Activated effector memory CD4-positive, alpha-beta T cell treated with anti-CD3 and anti-CD28 coated beads, Interleukin-2, amount 50 U/mL, for 16 hours (primary cell): ENCODE measurements around the gene ATXN1.
"Not testable (repeated sequence)": the region's sequence is repeated elsewhere in the genome, so short reads cannot be mapped to it uniquely, and the experiment has no call there.

ENCODE experiments used
- DNase-seq: peaks from one replicate; pipeline ENCODE4 v3.0.0-alpha.2; 2020

The ATXN1 gene

DNA sequence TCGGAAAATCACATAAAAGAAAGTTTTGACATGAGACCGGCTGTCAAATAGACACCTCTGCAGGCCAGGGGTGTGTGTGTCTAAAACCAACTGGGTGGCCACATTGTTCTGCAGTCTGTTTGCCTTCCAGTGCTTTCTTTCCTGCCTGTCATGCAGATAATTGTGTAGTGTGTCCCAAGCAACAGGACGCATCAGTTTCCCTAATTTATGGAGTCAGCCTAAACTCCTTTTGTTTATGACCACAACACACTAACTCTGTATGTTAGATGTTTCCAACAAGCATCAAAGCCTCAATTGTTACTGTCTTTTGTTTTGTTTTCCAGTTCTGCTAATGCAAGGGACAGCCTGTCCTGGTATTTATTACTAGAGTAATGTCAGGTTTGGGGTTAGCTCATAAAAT lies 205.7 kb downstream of the ATXN1 start:
- no peak for DNase-seq

DNA sequence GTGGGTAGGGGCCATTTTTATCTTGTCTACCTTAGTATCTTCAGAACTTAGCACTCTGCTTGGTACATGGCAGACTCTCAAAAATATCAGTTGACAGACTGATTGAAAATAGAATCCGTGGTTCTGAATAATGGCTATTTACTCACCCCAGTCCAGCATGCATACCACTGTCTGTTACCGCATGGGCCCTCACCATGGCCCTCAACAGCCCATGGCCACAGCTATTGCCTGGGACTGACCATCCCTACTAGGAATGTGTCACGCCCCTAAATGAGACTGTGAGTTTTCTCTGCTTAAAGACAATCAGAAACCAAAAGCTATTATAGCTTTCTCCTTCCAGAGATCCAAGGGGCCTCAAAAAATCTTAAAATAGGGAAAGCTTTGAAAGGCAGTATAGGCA lies 207.7 kb downstream of the ATXN1 start:
- DNase-seq, result no peak

DNA sequence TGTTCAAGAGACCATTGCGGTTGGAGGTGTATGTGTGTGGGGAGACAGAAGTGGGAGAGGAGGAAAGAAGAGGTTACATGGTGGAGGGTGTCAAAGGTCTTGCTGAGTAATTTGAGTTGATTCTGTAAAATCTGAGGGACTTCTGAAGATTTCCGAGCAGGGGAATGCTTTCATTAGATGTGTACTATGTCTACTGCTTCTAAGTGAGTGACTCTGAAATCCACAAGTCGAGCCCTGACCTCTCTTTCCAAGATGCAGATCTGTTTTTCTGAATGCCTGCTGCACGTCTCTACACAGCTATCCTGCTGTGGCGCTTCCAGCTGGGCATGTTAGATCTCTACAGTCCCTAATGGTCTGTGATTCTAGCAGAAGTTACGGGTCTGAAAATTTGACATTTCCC lies 209.8 kb downstream of the ATXN1 start:
- no peak for DNase-seq

DNA sequence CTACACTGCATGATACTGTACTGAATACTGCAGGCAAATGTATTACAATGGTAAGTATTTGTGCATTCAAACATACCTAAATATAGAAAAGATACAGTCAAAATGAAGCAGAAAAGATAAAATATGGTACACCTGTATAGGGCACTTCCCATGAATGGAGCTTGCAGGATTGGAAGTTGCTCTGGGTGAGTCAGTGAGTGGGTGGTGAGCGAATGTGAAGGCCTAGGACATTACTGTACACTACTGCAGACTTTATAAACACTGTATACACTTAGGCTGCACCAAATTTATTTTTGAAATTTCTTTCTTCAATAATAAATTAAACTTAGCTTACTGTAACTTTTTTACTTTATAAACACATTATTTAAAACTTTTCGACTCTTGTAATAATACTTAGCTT lies 213.1 kb downstream of the ATXN1 start:
- DNase-seq, result no peak

DNA sequence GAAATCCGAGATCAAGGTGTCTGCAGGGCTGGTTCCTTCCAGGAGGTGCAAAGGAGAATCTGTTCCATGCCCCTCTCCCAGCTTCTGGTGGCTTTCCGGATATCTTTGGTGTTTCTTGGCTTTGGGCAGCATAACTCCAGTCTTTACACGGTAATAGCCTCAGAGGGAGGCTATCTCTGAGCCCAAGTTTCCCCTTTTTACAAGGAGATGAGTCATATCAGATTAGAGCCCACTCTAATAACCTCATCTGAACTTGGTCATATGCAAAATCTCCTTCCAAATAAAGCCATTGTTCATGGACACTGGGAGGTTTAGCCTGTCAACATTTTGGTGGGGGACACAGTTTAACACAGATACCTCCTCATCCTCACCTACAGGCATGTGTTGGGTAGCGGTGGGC lies 213.7 kb downstream of the ATXN1 start:
- no peak for DNase-seq

DNA sequence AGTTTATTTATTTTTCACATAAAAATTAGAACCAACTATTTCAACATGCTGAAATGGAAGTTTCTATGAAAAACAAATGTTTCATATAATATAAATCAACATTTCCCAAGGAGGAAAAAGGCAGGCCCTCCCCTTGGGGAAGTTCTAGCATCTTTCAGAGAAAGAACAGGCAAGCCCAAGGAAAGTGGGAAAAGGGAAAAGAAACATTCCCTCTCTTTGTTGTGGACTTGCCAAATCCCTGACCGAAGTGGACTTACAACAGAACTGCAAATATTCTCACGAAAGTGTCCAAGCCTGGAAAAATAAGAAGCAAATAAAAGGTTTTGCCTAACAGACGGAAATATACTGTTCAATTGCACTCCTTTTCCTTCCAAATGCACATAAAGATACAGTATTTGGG lies 214.4 kb downstream of the ATXN1 start:
- DNase-seq, result no peak

DNA sequence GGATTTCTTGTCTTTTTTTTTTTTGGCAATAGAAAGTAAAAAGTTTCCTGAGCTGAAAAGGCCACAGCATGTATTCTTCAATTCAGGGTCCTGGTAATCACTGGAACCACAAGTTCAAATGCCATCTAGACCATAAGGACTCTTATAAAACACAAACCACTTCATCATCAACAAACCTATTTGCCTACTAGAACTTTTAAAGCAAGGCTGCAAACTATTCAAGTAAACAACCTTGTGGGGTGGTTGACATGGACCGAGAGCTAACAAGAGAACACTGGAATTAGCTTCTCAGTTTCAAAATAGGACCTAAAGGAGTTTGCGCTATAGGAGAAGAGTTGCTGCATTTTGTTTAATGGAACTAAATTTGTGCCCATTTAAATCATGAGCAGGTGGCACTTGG lies 215.9 kb downstream of the ATXN1 start:
- DNase-seq, result no peak

DNA sequence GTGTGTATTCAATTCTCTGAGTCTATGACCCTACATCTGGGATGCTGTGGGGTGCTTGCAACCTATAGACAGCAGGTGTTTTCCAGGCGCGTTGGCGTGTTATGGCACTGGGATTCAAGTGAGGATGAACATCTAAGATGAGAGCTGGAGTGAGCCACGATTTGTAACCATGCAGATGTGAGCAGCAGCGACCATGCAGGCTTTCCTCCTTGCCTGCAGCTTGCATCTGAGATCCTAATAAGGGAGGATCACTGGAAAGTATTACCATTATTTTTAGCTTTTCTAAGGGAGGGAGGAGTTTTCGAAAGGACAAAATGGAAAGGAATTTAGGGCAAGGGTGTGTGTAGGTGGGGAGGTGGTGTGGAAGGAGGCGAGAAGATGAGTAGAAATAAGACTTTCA lies 216.7 kb downstream of the ATXN1 start:
- no peak for DNase-seq

DNA sequence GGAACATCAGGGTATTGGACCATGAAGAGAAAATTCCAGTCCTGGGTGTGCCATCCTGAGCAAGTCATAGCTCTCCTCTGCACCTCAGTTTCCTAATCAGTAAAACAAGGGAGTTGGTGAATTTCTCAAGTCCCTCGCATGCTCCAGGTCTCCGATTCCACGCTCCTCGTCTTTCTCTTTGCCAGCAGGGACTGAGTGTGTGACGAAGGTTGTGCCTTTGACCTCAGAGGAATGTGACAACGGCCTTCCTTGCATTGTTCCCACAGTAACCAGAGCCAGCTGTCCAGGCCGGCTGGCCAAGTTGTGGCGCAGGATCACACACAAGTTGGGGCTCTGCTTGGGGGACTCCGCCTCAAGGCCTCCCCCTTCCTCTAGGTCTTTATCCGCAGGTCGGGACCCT lies 217.3 kb downstream of the ATXN1 start:
- no peak for DNase-seq

DNA sequence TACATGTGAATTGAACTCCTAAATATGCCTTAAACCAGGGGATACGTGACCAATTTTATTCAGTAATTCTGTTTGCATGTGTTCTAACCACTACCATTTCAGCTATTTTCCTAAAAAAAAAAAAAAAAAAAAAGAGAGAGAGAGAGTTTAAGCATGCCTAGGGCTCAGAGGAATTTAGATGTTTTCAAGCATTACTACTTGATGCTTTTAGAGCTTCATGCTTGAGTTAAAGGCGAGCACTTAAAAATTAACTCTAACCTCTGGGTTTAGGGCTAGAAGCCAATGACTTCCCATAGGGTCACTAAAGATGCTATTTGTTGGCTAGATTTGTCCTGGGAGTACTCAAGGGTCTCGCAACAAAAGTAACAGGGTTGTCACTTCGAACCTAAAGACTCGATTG lies 217.7 kb downstream of the ATXN1 start:
- no peak for DNase-seq

DNA sequence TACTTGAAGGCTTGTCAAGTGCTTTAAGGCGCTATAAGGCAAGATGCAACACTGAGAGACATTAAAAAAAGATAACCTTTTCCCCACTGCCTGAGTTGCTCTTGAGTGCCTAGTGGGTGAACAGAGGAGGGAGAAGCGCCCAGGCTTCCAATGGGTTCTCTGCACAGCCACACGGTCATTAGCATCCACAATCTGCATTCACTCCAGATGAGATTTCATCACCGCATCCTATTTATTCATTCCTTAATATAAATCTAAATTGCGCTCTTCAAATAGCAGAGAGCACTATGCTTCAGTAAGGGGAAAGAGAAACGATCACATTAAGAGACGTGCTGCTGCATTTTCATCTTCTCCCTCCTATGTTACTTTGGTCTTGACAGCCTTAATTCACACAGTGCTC lies 219.2 kb downstream of the ATXN1 start:
- no peak for DNase-seq

DNA sequence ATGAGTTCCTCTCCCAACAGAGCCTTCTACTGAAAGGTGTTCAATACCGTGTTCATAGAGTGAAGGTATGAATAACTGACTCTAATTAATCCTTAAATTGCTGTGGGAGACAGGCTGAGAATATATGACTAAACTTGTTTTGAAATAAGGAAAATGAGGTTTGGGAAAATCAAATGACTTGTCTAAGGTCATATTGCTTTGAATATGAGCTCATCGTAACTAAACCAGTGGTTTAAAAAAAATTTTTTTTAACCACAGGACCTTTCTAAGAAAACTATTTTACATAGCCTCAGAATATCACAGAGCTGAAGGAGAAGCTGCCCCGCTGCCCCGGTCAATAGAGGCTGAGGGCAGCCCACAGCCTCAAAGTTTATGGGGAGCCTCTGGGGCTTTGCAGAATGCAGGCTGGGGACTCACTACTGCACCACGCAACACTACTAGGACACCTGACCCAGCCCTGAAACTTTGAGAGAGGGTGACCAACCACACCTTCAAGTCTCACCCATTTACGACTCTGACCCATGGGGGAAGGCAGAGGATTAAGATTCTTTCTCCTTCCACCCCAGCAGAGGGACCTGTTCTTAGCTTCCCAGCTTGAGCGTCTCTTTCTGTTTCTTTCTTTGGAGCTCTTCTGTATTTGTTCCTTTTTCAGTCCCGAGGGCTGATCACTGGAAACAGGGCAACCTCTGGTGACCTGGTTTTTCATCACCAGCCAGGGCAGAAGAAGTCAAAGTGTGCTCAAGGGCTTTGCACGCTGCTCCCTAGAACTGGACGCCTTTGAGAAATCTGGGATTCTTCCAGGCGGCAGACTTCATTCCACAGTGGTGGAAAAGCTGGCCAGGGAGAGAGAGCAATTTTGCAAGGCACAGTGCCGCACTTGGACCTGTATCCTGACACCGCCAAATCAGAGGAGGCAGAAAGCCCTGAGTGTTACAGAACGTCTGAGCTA lies 220.2 kb downstream of the ATXN1 start:
- DNase-seq, result no peak

DNA sequence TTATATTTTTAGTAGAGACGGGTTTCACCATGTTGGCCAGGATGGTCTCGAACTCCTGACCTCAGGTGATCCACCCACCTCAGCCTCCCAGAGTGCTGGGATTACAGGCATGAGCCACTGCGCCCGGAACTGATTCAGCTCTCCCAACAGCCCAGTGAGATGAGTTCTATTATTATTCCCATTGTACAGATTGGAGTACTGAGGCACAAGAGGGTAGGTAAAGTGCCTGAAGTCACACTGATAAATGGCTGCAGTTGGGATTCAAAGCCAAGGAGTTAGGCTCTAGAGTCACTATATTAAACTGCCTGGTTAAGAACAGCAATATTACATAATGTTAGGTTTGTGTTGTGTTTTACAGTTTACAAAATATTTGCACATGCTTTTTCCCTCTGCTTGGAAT lies 220.9 kb downstream of the ATXN1 start:
- not testable (repeated sequence) for DNase-seq

DNA sequence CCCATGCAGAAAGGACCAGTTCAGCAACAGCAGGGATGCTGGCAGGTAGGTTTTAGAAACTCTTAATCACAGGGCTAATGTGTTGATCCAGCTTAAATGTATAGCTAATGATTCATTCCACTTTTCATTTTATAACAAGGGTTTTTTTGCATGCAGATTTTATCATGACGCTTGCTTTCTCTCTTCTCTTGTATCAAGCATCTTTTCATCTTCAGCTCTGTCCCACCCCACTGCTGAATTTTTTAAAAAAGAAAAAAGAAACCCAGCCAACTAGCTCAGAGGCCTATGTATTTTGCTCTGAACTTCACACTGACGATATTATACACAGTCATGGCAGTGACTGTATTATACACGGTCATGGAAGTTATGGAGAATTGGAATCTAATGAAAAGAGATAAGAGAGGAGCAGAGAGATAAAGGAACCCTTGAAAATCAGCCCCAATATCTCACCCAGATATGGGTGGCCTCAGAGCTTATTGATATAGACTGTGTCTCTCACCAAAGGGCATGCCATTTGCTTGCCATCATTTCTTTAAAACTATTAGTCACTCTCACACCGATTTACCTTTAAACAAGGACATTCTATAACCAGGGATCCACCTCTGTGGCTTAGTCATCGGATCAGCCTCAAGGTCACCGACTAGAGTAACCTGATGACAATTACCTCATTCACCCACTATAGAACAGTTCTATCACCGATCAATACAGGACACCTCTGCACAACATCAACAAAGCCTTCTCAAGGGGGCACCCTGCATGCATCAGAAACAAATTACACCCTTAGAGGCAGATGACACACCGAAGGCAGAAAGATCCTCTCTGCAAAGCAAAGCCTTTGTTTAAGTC lies 222.0 kb downstream of the ATXN1 start:
- DNase-seq, result no peak

DNA sequence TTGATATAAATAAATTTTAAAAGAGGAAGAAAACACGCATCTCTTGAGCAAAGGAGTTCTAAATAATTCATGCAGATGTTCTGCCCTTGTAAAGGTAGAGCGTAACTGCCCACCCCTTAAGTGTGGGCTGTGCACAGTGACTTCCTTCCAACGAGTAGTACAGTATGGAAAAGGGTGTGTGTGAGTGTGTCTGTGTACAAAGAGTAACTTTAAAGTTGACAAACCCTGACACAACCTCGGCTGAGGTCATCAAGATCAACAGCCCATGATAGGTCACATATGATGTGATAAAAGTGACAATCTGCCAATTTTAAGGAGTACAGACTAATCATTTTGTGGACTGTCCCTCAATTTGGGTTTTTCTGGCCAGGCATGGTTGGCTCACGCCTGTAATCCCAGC lies 225.7 kb downstream of the ATXN1 start:
- DNase-seq, result no peak

DNA sequence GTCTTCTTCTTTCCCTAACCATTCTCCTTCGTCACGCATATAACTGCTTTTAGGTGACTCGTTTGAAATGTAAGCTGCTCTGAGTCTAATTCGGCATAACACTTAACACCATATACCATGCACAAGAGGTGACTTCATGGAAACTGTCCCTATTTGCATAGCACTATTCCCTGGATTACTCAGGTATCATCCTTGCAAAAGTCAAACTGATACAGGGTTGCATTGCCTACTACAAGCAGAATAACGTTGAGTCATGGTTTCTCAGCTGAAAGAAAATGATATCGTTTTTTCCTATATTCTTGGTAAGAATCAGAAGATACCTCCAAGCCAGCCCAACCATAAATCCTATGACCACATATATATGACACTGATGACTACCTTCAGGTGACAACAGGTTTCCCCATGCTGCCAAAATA lies 227.5 kb downstream of the ATXN1 start:
- DNase-seq, result no peak

DNA sequence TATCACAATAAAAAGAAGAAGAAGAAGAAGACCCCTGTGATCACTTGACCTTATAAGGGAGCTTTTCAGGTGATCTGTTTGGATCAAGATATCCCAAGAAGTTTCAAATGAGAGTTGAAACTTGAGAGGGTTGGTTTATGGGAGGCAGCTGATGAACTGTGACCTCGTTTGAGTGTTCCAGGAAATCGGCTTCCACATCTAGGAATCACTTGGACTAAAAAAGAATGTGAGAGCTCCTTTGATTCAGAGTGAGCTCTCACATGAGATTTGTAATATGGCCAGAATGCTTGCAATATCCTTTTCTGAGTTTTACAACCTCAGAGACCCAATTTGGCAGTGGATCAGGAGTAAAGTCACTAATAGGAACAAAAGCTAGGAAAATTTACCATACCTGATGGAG lies 228.1 kb downstream of the ATXN1 start:
- DNase-seq, result no peak

DNA sequence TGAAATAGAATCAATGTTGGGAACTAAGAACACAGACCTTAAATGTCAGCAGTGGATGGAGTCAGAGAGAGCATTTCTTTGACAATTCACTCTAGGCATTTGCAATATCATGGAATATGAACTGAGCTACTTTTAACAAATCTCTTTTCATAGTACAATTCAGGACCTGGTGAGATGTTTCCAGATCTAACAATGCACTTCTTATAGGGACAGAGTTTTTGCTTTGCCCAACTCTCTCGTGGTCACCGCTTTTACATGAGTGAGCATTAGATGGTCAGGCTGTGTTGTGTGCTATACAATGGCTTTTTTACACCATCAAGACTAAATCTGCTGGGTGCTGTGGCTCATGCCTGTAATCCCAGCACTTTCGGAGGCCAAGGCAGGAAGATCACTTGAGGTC lies 233.6 kb downstream of the ATXN1 start:
- no peak for DNase-seq

DNA sequence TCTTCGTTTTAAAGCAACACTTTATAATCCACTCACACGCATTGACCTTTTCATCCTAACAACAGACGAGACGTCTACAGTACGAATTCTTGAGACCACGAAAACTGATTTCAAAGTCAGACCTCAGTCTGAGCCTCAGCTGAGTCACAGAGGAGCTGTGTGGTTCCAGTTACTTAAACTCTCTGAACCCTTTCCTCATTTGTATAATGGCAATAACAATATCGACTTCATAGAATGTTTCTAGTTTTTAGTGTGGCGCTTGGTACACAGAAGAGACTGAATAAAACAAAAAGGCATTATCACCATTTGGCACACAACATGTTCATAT lies 236.9 kb downstream of the ATXN1 start:
- no peak for DNase-seq

DNA sequence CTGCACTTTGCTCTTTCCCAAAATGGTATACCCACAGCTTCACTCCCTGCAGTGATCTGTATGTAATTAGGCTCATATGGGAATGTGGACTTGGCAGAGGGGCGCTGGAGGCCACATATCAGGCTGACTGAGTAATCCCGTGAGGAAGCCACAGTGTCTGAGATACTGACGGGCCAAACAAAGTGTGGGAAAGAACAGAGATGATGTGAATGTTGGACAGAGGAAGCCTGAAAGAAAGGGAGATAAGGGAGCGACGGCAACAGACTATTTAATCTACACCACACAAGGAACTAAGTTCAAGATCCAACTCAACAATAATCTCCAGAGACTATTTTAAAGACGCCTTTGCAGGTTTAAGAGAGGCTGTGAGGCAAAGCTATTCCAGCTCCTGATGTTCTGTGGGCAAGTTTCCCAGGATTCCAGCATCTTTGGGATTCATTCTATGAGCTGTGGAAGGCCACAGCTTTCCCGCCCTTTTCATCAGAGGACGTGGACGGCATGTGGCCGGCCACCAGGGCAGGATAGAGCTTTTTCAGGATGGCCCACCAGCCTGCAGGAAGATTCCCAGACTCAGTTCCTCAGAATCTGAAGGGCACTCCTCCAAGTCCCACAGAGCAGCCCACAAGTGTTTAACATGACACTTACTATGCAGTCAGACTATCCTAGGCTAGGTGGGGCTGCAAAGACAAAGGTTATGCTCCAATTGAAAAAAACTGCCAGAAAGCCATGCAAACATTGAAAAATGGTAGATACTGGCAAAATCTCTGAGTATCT lies 237.5 kb downstream of the ATXN1 start:
- no peak for DNase-seq

DNA sequence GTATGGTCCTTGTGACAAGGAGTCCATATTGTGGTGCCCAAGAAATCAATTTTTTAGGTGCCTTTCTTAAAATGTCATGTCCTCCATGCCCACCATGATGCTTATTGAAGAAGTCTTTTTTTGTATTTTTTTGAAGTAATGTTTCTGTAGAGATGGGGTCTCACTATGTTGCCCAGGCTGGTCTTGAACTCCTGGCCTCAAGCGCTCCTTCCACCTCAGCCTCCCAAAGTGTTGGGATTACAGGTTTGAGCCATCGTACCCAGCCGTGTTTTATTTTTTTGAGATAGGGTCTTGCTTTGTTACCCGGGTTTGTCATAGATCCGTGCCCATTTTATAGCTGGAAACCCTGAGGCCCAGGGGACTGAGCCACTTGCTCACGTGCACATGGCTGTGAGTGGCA lies 238.3 kb downstream of the ATXN1 start:
- DNase-seq, result no peak

DNA sequence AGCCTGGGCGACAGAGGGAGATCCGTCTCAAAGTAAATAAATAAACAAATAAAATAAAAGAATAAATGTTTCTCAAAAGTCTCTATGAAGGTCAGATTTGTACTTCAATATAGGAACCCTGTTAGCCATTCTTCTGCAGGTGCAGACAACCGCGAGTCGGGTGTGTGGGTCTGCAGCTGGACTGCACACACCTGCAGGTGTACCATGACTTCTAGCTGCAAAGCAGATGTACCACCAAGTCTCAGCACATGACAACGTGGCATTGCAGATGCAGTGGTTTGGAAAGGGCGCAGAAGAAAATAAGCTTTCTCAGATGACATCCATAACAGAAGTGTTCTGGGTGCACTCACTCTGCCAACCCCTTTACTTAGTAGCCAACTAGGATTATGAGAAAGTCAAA lies 239.7 kb downstream of the ATXN1 start:
- no peak for DNase-seq
